ENCODE data around the gene LRP1.

LRP1 gene

GRCh38 chr12:57242329-57242690 lies 114.0 kb downstream of the LRP1 start (continued):
- TF ChIP-seq CREB5 (CRISPR knock-in tag; IDR thresholded peaks at IDR 0.05; ENCODE audit: low read depth) = no peak
- no peak for TF ChIP-seq OSR1 (CRISPR knock-in tag; IDR thresholded peaks at IDR 0.05)
- no peak for TF ChIP-seq TCF4 (CRISPR knock-in tag; IDR thresholded peaks at IDR 0.05; ENCODE audit: borderline replicate concordance)
- TF ChIP-seq RARB (CRISPR knock-in tag; IDR thresholded peaks at IDR 0.05) = no peak

GRCh38 chr12:57242691-57243454 lies 114.6 kb downstream of the LRP1 start:
- no peak for TF ChIP-seq OSR1 (CRISPR knock-in tag; IDR thresholded peaks at IDR 0.05)
- no peak for TF ChIP-seq PATZ1 (CRISPR knock-in tag; IDR thresholded peaks at IDR 0.05; ENCODE audit: borderline replicate concordance)
- TF ChIP-seq CSRNP3 (CRISPR knock-in tag; IDR thresholded peaks at IDR 0.05) = no peak
- no peak for TF ChIP-seq PPARA (CRISPR knock-in tag; IDR thresholded peaks at IDR 0.05; ENCODE audit: borderline replicate concordance)
- TF ChIP-seq ZC3H10 (CRISPR knock-in tag; IDR thresholded peaks at IDR 0.05) = no peak
- ATAC-seq = peak; percentile 8; the same call in 1 of the 3 replicates

GRCh38 chr12:57243521-57244311 lies 115.4 kb downstream of the LRP1 start:
- TF ChIP-seq PPARA (CRISPR knock-in tag; IDR thresholded peaks at IDR 0.05; ENCODE audit: borderline replicate concordance) = no peak
- no peak for TF ChIP-seq CREB5 (CRISPR knock-in tag; IDR thresholded peaks at IDR 0.05; ENCODE audit: low read depth)
- no peak for TF ChIP-seq ISL1 (CRISPR knock-in tag; IDR thresholded peaks at IDR 0.05)
- TF ChIP-seq ZFP3 (CRISPR knock-in tag; IDR thresholded peaks at IDR 0.05) = no peak
- TF ChIP-seq OSR1 (CRISPR knock-in tag; IDR thresholded peaks at IDR 0.05) = no peak
- TF ChIP-seq BACH2 (CRISPR knock-in tag; IDR thresholded peaks at IDR 0.05; ENCODE audit: borderline replicate concordance) = no peak
- no peak for TF ChIP-seq TSHZ2 (CRISPR knock-in tag; IDR thresholded peaks at IDR 0.05)
- TF ChIP-seq TCF4 (CRISPR knock-in tag; IDR thresholded peaks at IDR 0.05; ENCODE audit: borderline replicate concordance) = no peak
- no peak for TF ChIP-seq SNAI2 (CRISPR knock-in tag; IDR thresholded peaks at IDR 0.05)
- TF ChIP-seq ZFP30 (CRISPR knock-in tag; IDR thresholded peaks at IDR 0.05) = no peak
- no peak for TF ChIP-seq ZC3H10 (CRISPR knock-in tag; IDR thresholded peaks at IDR 0.05)
- no peak for TF ChIP-seq POU6F1 (CRISPR knock-in tag; IDR thresholded peaks at IDR 0.05; ENCODE audit: borderline replicate concordance, low read depth)
- no peak for TF ChIP-seq ARNTL (CRISPR knock-in tag; IDR thresholded peaks at IDR 0.05; ENCODE audit: borderline replicate concordance, low read depth)
- no peak for TF ChIP-seq ESRRG (CRISPR knock-in tag; IDR thresholded peaks at IDR 0.05)
- TF ChIP-seq PATZ1 (CRISPR knock-in tag; IDR thresholded peaks at IDR 0.05; ENCODE audit: borderline replicate concordance) = no peak
- no peak for TF ChIP-seq GLIS3 (CRISPR knock-in tag; IDR thresholded peaks at IDR 0.05)
- no peak for TF ChIP-seq RARB (CRISPR knock-in tag; IDR thresholded peaks at IDR 0.05)
- no peak for TF ChIP-seq ZNF70 (CRISPR knock-in tag; IDR thresholded peaks at IDR 0.05)
- no peak for ATAC-seq
